SK-N-SH (cell line): Measurements from ENCODE around the gene CEP70.

Experiments used
- FOXM1 ChIP-seq: IDR thresholded peaks from 2 replicates; pipeline ENCODE4 v1.4.0; 2012; ENCODE audit warnings: low read depth, mild to moderate bottlenecking
- JUND ChIP-seq: IDR thresholded peaks from 2 replicates; pipeline ENCODE4 v1.4.0; 2012
- NFIC ChIP-seq: IDR thresholded peaks from 2 replicates; pipeline ENCODE4 v1.4.0; 2012; ENCODE audit warnings: borderline replicate concordance
- RAD21 ChIP-seq: IDR thresholded peaks from 2 replicates; pipeline ENCODE4 v1.6.1; 2012; ENCODE audit warnings: mild to moderate bottlenecking, low read length
- SIN3A ChIP-seq: IDR thresholded peaks from 2 replicates; pipeline ENCODE4 v1.6.1; 2012; ENCODE audit warnings: low read depth, mild to moderate bottlenecking, low read length, moderate library complexity, borderline replicate concordance
- SMC3 ChIP-seq: IDR thresholded peaks from 2 replicates; pipeline ENCODE4 v1.6.1; 2012; ENCODE audit warnings: low read depth, low read length, improper control_type of control experiment
- TF ChIP-seq, protein P1 (sequence below): IDR thresholded peaks from 2 replicates; pipeline ENCODE4 v1.4.0; 2012; ENCODE audit warnings: low read depth, borderline replicate concordance
- TF ChIP-seq, protein P2 (sequence below): IDR thresholded peaks from 2 replicates; pipeline ENCODE4 v1.4.0; 2012; ENCODE audit warnings: low read depth
- TF ChIP-seq, protein P3 (sequence below): fragments of 200-600 bp; sonication (generic); IDR thresholded peaks from 2 replicates; pipeline ENCODE4 v1.6.1; 2017; ENCODE audit warnings: antibody characterized with exemption, mild to moderate bottlenecking, moderate library complexity

DNA sequence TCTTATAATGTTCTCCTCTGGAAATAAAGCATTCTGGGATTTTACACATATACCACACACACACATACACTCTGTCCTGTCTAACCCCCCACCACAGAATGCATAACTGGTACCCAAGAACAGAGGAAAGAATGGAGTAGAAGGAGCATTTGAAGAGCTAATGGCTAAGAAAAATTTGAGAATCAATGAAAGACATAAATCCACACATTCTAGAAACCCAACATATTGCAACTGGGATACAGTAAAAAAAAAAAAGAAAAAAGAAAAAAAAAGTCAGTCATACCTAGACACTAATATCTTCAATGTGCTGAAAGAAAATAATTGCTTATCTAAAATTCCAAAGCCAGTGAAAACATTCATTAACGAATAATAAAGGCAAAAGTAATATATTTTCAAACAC lies 20.9 kb downstream of the CEP70 start:
- TF ChIP-seq FOXM1 = no peak
- no peak for TF ChIP-seq RAD21
- TF ChIP-seq, protein P1, sequence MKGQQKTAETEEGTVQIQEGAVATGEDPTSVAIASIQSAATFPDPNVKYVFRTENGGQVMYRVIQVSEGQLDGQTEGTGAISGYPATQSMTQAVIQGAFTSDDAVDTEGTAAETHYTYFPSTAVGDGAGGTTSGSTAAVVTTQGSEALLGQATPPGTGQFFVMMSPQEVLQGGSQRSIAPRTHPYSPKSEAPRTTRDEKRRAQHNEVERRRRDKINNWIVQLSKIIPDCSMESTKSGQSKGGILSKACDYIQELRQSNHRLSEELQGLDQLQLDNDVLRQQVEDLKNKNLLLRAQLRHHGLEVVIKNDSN = no peak
- TF ChIP-seq, protein P2, sequence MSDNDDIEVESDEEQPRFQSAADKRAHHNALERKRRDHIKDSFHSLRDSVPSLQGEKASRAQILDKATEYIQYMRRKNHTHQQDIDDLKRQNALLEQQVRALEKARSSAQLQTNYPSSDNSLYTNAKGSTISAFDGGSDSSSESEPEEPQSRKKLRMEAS = no peak
- TF ChIP-seq, protein P3, sequence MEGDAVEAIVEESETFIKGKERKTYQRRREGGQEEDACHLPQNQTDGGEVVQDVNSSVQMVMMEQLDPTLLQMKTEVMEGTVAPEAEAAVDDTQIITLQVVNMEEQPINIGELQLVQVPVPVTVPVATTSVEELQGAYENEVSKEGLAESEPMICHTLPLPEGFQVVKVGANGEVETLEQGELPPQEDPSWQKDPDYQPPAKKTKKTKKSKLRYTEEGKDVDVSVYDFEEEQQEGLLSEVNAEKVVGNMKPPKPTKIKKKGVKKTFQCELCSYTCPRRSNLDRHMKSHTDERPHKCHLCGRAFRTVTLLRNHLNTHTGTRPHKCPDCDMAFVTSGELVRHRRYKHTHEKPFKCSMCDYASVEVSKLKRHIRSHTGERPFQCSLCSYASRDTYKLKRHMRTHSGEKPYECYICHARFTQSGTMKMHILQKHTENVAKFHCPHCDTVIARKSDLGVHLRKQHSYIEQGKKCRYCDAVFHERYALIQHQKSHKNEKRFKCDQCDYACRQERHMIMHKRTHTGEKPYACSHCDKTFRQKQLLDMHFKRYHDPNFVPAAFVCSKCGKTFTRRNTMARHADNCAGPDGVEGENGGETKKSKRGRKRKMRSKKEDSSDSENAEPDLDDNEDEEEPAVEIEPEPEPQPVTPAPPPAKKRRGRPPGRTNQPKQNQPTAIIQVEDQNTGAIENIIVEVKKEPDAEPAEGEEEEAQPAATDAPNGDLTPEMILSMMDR = no peak
- TF ChIP-seq SMC3 = no peak
- no peak for TF ChIP-seq JUND
- TF ChIP-seq NFIC = no peak
- TF ChIP-seq SIN3A = no peak
